GM18511 (cell line): ENCODE results near the gene LRRC51.
"Not testable (repeated sequence)": the region's sequence is repeated elsewhere in the genome, so short reads cannot be mapped to it uniquely, and the experiment has no call there.

Experiments
- ATAC-seq: cut with Tn5 transposase; IDR thresholded peaks from one replicate; pipeline ENCODE4 v1.9.1; 2021; ENCODE audit warnings: mild to moderate bottlenecking, moderate library complexity; ENCODE audit not compliant: unreplicated experiment

Gene LRRC51

GRCh38 chr11:72138821-72139390 is 58.3 kb downstream of the LRRC51 start:
- ATAC-seq: no peak

GRCh38 chr11:72139500-72139899 is 58.9 kb downstream of the LRRC51 start:
- ATAC-seq: no peak

GRCh38 chr11:72140661-72141060 is 60.0 kb downstream of the LRRC51 start:
- no peak for ATAC-seq

GRCh38 chr11:72141066-72141465 is 60.4 kb downstream of the LRRC51 start:
- no peak for ATAC-seq

- ATAC-seq: not testable (repeated sequence)
Measured at GRCh38 chr11:72142086-72142485, 61.4 kb downstream of the LRRC51 start.

GRCh38 chr11:72142543-72142942 is 61.9 kb downstream of the LRRC51 start:
- not testable (repeated sequence) for ATAC-seq

- no peak for ATAC-seq
Measured at GRCh38 chr11:72144807-72145565, 64.3 kb downstream of the LRRC51 start.
